Activated CD4-positive, alpha-beta T cell treated with anti-CD3 and anti-CD28 coated beads, Interleukin-2, amount 10 ng/mL, durations not matched to agents 24 days and 14 days (primary cell): ENCODE results near the gene BMP2. TPM values are rescaled to one million over a fixed set of nuclear protein-coding genes. Genes with fewer than 3 reads are reported as not detected.

Experiments
- DNase-seq: peaks from one replicate; pipeline ENCODE4 v3.0.0; 2022
- H3K27ac Mint-ChIP-seq: one replicate; pipeline ENCODE4 v1.8.0; 2022; ENCODE audit warnings: mild to moderate bottlenecking, mixed read lengths
- H3K27me3 Mint-ChIP-seq: one replicate; pipeline ENCODE4 v1.8.0; 2022; ENCODE audit warnings: mixed read lengths
- H3K36me3 Mint-ChIP-seq: one replicate; pipeline ENCODE4 v1.8.0; 2022; ENCODE audit warnings: low read depth, mild to moderate bottlenecking, mixed read lengths
- H3K4me1 Mint-ChIP-seq: one replicate; pipeline ENCODE4 v1.8.0; 2021; ENCODE audit warnings: mixed read lengths
- H3K4me3 Mint-ChIP-seq: one replicate; pipeline ENCODE4 v1.8.0; 2022; ENCODE audit warnings: mild to moderate bottlenecking, moderate library complexity, mixed read lengths
- H3K9me3 Mint-ChIP-seq: one replicate; pipeline ENCODE4 v1.8.0; 2021; ENCODE audit warnings: mixed read lengths
- intact Hi-C: fragments of 100-400 bp; cut with micrococcal nuclease; formaldehyde crosslinking; loops from one replicate; pipeline ENCODE4 v1.15.1; 2023
- total RNA-seq: library from RNA; stranded (reverse); gene quantifications from 2 replicates; pipeline ENCODE4 v1.2.3, GENCODE V29; 2022

Gene BMP2
- total RNA-seq, 1 donor from 2014 or later = 0.12 TPM

DNA sequence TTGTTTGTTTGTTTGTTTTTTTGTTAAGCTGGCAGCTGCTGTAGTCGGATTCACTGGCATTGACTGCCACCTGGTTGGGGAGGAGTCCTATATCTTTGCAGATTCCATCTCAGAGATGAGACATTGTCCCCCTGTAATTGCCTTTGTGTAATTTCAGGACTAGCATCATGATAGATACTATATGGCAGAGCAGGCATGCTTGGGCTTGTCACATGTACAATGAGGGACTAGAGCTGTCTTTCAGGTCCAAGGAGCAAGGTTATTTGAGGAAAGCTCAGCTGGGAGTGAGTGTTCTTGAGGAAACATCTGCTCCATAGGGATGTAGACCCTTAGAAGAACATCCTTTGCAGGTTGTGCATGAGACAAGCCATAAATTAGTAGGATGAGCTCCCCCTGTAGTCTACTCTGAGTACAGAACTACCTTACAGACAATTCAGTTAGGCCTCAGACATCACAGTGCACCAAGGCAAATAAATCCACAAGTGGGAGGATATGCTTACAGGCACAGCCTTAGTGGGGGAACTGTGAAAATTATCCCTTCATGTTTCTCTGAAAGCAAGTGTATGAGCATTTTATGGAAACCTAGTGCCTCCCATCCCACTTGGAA is 62.1 kb downstream of the BMP2 start:
- Mint-ChIP-seq H3K36me3 (no peaks in the 10 kb centered on the region), H3K27me3 (no peaks in the 10 kb centered on the region), H3K4me3 (no peak overlapping the region), H3K9me3 (no peaks in the 10 kb centered on the region), H3K27ac (no peak overlapping the region), H3K4me1 (no peaks in the 10 kb centered on the region)
- intact Hi-C loops = loop anchor here (5.0 kb wide), 1 partner anchor 1028 kb away; no protein-coding TSS in a partner anchor
- no peak for DNase-seq
